Measurements from ENCODE around the gene SPAG5. TPM values are rescaled to one million over a fixed set of nuclear protein-coding genes. Genes with fewer than 3 reads are reported as not detected.
A peak's percentile ranks its signal among the peaks of the same experiment; 100 is the strongest.

The SPAG5 gene
- total RNA-seq, 1 experiment from 2014 or later: 91.2 TPM

DNA sequence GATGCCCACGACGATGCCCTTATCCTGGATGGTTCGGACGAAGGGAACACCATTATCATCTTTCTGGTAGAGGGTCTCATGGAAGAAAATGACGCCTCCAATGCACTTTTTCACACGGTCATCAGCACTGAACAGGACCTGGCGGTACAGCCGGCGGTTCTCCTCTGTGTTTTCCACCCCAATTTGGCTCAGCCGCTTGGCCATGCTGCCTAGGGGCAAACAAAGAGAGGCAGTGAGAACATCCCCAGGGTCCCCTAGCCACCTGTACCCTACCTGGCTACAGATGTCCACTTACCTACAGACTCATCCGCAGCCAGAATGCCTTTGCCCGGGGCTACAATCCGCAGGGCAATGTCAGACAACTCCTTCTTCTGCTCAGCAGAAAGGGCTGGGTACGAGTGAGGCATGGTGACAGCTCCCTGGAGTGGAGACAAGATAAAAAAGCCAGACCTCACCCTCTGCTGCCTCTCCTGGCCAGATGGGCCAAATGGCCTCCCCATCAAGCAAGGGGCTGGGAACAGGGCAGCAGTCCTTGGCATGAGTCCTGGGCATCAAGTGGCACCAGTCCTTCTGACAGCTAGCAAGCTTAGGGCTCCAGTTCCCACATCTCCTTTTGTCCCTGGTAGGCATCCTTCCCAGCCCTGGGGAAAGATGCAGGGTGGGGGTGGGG, 23.6 kb downstream of the SPAG5 start:
- in situ Hi-C loops (cut with HindIII; ENCODE audit: low sequenced_read_pairs): no loop called here

GRCh38 chr17:28574526-28574925, 24.3 kb downstream of the SPAG5 start:
- in situ Hi-C loops (cut with HindIII; ENCODE audit: low sequenced_read_pairs): no loop called here

More for the DNA sequence above, 23.6 kb downstream of the SPAG5 start:
- peak; percentile 88 for DNase-seq (ENCODE audit: low spot score)

DNA sequence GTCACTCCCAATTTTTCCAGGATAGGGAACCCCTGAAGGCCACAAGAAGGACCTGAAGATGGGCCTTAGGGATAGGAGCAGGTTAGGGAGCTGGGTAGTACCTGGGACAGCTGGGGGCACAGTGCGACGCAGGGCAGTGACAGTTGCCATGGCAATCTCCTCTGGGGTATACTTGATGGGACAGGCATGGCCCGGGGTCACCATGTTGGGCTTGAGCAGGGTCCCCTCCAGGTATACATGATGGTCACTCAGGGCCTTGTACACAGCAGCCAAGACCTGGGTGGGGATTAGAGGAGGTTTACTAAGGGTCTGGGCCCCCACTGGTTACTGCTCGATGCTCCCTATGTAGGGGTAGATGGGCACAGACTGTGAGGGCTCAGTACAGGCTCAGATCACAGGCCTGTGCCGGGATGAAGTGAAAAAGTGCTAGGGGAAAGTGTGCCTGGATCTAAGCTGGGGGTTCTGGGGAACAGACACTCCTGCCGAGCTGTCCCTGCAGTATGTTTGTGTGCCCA, 24.8 kb downstream of the SPAG5 start:
- DNase-seq (ENCODE audit: low spot score): no peak
- in situ Hi-C loops (cut with HindIII; ENCODE audit: low sequenced_read_pairs): no loop called here

More at GRCh38 chr17:28574526-28574925, 24.3 kb downstream of the SPAG5 start:
- DNase-seq (ENCODE audit: low spot score): peak; percentile 15

DNA sequence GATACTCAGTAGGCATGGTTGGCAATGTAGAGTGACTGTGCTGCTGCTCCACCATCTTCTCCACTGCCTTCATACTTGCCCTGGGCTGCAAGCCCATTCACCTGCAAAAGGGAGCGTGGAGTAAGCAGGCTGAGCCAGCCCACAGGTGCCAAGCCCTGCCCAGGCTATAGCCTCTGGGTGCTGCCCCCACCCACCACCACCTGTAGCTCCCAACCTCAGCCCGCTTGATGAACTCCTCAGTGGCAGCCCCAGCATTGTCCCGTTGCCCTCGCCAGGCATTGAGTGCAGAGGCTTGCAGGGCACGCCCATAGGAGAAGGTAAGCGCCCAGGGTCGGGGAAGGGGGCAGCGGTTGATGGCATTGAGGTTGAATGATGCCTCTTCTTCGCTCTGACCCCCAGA, 25.3 kb downstream of the SPAG5 start:
- in situ Hi-C loops (cut with HindIII; ENCODE audit: low sequenced_read_pairs): no loop called here
- DNase-seq (ENCODE audit: low spot score): no peak

DNA sequence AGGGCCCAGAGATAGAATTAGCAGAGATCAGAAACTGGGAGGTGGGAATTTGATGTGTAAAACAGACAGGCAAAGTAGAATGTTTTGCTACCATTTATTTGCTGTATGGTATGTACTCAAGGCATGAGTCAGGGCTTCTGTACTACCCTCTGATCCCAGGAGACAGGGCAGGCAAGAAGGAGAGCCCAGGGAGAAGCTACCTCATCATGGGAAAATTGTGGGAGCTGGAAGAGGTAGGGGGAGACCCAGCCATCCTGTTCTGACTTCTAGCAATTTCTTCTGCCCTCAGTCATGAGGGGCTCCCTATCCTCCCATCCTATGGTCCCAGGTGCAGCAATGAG, 25.8 kb downstream of the SPAG5 start:
- no peak for DNase-seq (ENCODE audit: low spot score)
- in situ Hi-C loops (cut with HindIII; ENCODE audit: low sequenced_read_pairs): no loop called here

GRCh38 chr17:28572259-28573039, 26.4 kb downstream of the SPAG5 start:
- peak; percentile 17 for DNase-seq (ENCODE audit: low spot score)
- in situ Hi-C loops (cut with HindIII; ENCODE audit: low sequenced_read_pairs): no loop called here

DNA sequence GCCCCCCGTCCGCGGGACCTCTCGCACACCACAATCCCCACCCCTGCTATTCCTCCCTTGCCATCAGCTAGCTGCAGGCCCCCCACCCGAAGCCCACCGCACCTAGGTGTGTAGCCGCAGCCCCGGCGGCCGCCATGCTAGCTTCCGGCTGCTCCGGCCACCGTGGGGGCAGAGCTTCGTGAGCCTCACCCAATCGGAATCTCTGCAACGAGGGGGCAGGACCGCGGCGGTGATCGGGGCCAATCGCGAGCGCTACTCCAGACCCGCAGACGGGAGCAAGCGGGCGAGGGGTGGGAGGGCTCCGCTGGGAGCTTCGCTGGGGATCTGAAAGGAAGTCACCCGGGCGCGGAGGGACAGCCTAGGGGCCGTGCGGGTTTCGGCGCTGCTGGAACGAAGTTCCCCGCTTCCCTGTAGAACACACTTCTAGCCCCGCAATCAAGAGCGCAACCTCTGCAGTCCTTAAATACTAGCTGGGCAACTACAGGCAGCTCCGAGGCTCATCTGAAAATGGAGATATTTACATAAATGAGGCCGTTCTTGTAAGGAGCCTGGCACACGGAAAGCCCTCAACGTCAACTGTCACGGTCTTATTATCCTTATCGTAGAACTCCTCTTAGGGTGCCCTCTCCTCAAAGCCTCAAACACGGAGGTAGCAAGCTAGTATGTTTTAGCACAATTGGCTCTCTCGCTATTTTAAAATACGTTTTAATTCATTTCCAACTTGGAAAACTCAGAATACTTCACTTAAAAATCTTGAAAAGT, 27.3 kb downstream of the SPAG5 start, which contains the start of gene PIGS:
Gene PIGS, minus strand, starts transcription at position 164 of the 762 bp plus-strand sequence. Its CDS starts 28 bp downstream, at position 136.
- peak; percentile 96 for DNase-seq (ENCODE audit: low spot score)
- in situ Hi-C loops (cut with HindIII; ENCODE audit: low sequenced_read_pairs): no loop called here

GRCh38 chr17:28570716-28571360, 28.0 kb downstream of the SPAG5 start:
- in situ Hi-C loops (cut with HindIII; ENCODE audit: low sequenced_read_pairs): no loop called here
- DNase-seq (ENCODE audit: low spot score): peak; percentile 66

GRCh38 chr17:28569446-28569845, 29.4 kb downstream of the SPAG5 start:
- no peak for DNase-seq (ENCODE audit: low spot score)
- in situ Hi-C loops (cut with HindIII; ENCODE audit: low sequenced_read_pairs): no loop called here

- no peak for DNase-seq (ENCODE audit: low spot score)
These were observed 31.2 kb downstream of the SPAG5 start for GRCh38 chr17:28567604-28568003.

DNA sequence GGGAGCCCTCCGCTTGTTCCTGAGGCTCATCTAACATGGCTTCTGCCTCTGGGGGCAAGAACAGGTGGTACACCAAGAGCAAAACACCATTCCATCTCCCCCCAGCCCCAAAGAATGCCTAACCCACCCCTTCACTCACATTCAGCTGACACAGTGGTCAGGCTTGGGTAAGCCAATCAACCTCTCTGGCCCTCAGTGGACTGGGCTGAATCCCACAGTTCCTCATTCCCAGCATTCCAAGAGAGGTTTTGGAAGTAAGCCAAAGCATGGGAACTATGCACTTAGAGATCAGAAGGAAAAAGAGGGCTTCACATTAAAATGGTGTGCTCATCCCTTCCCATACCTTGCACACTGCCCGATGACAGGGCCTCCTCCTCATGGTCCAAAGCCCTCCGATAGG, 35.4 kb downstream of the SPAG5 start:
- peak; percentile 22 for DNase-seq (ENCODE audit: low spot score)
- in situ Hi-C loops (cut with HindIII; ENCODE audit: low sequenced_read_pairs): no loop called here

More at GRCh38 chr17:28567604-28568003, 31.2 kb downstream of the SPAG5 start:
- in situ Hi-C loops (cut with HindIII; ENCODE audit: low sequenced_read_pairs): no loop called here

GRCh38 chr17:28555022-28555421, 43.8 kb downstream of the SPAG5 start:
- in situ Hi-C loops (cut with HindIII; ENCODE audit: low sequenced_read_pairs): no loop called here
- no peak for DNase-seq (ENCODE audit: low spot score)

GRCh38 chr17:28554565-28554964, 44.3 kb downstream of the SPAG5 start:
- DNase-seq (ENCODE audit: low spot score): no peak
- in situ Hi-C loops (cut with HindIII; ENCODE audit: low sequenced_read_pairs): no loop called here

GRCh38 chr17:28553000-28553505, 45.8 kb downstream of the SPAG5 start:
- DNase-seq (ENCODE audit: low spot score): peak; percentile 11
- in situ Hi-C loops (cut with HindIII; ENCODE audit: low sequenced_read_pairs): no loop called here

DNA sequence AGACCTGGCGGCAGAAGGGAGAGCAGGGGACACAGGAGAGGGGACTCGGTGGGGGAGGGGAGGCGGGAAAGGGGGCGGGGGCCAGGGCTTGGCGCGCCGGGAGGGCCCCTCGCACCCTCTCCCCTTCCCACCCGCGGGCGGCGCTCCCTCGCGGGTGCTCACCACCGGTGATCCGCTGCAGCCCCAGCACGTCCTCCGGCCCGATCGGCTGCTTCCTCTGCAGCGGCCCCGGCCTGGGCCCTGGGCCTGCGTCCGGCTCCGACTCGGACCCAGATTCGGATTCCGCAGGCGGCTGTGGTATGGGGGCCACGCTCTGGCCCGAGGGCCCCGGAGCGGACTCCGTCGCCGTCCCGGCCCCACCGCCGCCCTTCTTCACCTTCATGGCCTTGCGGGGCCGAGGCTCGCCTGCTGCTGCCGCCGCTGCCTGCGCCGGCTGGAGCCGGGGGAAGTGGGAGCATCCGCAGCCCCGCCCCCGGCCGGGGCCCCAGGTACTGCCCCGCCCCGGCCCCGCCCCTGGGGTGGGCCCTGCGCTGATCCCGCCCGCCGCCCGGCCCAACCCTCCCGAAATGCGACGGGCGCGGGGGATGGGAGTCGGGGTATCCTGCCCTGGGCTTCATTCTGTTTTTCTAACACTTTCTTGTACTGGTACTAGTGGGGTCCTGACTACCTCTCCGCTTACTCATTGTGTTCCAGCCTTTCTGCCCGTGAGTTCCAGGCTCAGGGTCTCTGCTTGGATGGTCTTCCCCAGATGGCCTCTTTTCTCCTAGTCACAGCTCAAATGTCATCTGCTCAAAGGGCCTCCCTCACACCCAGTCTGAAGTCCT, 46.4 kb downstream of the SPAG5 start, which contains the start of gene UNC119:
Gene UNC119, minus strand, starts transcription at position 449 of the 824 bp plus-strand sequence. Its CDS starts 67 bp downstream, at position 382.
- in situ Hi-C loops (cut with HindIII; ENCODE audit: low sequenced_read_pairs): no loop called here
- peak; percentile 75 for DNase-seq (ENCODE audit: low spot score)

DNA sequence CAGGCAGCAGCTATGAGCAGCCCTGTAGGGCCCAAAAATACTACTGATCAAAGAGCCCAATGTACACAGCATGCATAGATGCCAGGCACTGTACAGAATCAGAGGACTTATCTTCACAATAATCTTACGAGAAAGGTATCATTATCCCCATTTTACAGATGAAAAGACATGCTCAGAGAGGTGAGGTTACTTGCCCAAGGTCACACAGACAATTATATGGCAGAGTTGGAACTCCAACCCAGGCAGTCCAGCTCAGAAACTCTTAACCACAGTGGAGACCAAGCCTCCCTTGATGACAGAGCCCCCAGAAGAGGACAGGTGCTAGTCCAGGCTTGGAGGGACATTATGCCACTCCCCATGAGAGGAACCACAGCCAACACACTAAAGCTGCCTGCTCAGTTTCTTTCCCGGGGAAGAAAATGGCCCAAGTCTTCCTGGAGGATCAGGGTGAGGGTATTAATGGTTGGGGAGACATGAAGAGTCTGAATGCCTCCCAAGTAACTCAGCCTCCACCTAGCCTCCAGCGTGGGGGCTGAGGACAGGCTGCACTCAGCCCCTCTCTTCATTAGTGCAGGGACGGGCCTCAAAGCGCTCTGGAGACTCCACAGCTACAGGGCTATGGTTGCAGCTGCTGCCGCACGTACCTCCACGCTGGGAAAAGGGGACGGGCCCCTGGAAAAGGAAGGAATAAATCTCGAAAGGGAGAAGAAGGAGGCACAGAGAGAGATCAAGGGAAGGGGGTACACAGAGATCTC, 47.2 kb downstream of the SPAG5 start:
- in situ Hi-C loops (cut with HindIII; ENCODE audit: low sequenced_read_pairs): no loop called here
- DNase-seq (ENCODE audit: low spot score): peak; percentile 22

- DNase-seq (ENCODE audit: low spot score): no peak
- in situ Hi-C loops (cut with HindIII; ENCODE audit: low sequenced_read_pairs): no loop called here
These were observed 48.0 kb downstream of the SPAG5 start for GRCh38 chr17:28550858-28551257.

Data from G401 (cell line).